Motor neuron (in vitro differentiated cells): ENCODE results near the gene FAM47C. TPM values are rescaled to one million over a fixed set of nuclear protein-coding genes. Genes with fewer than 3 reads are reported as not detected.
A peak's percentile ranks its signal among the peaks of the same experiment; 100 is the strongest.
"Not testable (repeated sequence)": the region's sequence is repeated elsewhere in the genome, so short reads cannot be mapped to it uniquely, and the experiment has no call there.

Source experiments
- ATAC-seq, 8 experiments: fragments of 200-7000 bp; cut with Tn5 transposase; replicated peaks in 6 of 8; 2 replicates each; pipeline ENCODE4 v1.8.0; 2021; ENCODE audit warnings: mild to moderate bottlenecking in 8 of 8, moderate library complexity in 8 of 8
- H3K27ac ChIP-seq, 2 donors: fragments of 250-450 bp; sonication (Bioruptor Pico); 2 replicates each; pipeline ENCODE4 v1.9.0; 2021; ENCODE audit warnings: antibody characterized with exemption in 2 of 2, mild to moderate bottlenecking in 2 of 2, moderate library complexity in 1 of 2
- H3K4me1 ChIP-seq, 2 donors: fragments of 250-450 bp; sonication (Bioruptor Pico); replicated peaks in 1 of 2; 2 replicates each; pipeline ENCODE4 v1.6.1; 2021; ENCODE audit warnings: antibody characterized with exemption in 2 of 2, mild to moderate bottlenecking in 2 of 2, moderate library complexity in 1 of 2
- H3K4me3 ChIP-seq, 5 donors: fragments of 250-450 bp; sonication (Bioruptor Pico); 2 replicates each; pipeline ENCODE4 v1.9.0; 2021; ENCODE audit warnings: antibody characterized with exemption in 5 of 5, mild to moderate bottlenecking in 5 of 5, moderate library complexity in 4 of 5
- WGBS, 10 experiments: fragments of 450-650 bp; shearing (Covaris generic); methylation state at CpG; one replicate each; pipeline ENCODE4 v1.0.0; 2022; 5-methylcytosine and 5-hydroxymethylcytosine counted together
- in situ Hi-C, 9 experiments: fragments of 400-800 bp; cut with MboI; loops; one replicate each; pipeline ENCODE4 v1.15.0; 2021; ENCODE audit warnings: low sequenced_read_pairs in 9 of 9, low pct_unique_long_range_greater_than_20kb in 2 of 9; ENCODE audit not compliant: unreplicated experiment in 9 of 9
- total RNA-seq, 8 experiments: library from RNA; unstranded; fragments of 300-600 nt; gene quantifications; 2 replicates each; pipeline versions ENCODE4 v1.2.3 to v1.2.4, GENCODE V29; 2022

FAM47C gene
- total RNA-seq, 8 experiments from 2014 or later, result 0.05 to 0.35 (median 0.15) TPM; not detected in 4

DNA sequence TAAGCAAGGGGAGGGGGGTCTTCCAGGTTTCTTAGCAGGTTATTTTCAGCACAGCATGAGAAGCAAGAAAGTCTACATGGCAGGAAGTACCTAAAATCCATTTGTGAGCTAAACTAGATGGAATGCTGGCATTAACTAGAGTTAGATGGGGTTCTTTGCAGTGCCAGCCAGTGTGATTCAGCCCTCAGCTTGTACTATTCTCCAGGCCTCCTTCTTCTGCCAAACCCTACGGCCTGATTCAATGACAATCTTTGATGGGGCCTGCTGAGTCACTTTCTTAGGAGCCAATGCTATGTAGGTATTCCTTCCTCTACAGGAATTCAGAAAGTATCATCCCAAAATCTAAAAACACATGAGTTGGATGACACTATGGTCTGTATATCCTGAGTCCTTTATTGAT lies 26.1 kb downstream of the FAM47C start:
- in situ Hi-C loops, result not testable (repeated sequence)

DNA sequence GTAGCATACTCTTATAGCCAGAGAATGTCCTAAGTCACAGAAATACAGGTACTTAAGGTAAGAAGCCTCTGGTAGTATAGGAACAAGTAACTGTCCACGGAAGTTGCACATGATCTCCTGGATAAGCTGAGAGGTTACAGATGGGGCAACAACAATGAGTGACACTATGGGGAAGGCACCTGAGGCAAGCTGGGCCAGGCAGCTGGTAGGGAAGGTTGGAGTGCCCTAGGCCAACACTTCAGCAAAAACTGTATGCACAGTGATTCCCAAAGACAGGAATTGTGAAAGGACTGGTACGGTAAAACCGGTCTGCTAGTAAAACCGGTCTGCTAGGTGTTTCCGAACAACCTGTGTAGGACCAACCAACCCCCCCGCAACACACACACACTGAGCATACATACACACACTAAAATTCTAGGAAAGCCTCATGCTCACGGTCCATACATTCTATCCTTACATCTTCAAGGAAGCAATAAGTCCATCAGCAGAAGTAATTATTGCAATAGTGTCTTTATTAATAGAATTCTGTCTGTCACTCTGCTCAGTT lies 28.6 kb downstream of the FAM47C start:
- H3K4me3 ChIP-seq, in situ Hi-C loops, H3K4me1 ChIP-seq, ATAC-seq, H3K27ac ChIP-seq: not testable (repeated sequence)
- WGBS, 10 experiments, result 32 to 81% methylated on average over 4 to 5 of the region's 7 CpGs; no CpG with 5 or more reads in 8 of the 10 experiments

More for the DNA sequence above, 26.1 kb downstream of the FAM47C start:
- not testable (repeated sequence) for ATAC-seq, H3K4me1 ChIP-seq, H3K27ac ChIP-seq, H3K4me3 ChIP-seq
- WGBS, 10 experiments, result 0% methylated on average over 1 of the region's 1 CpG; no CpG with 5 or more reads in 9 of the 10 experiments

GRCh38 chrX:37038814-37039213 lies 30.6 kb downstream of the FAM47C start:
- not testable (repeated sequence) for ATAC-seq, H3K4me1 ChIP-seq
- WGBS, 10 experiments, result no CpG with 5 or more reads among the region's 1 CpG

GRCh38 chrX:37042956-37043885 lies 35.1 kb downstream of the FAM47C start:
- ATAC-seq, H3K27ac ChIP-seq, in situ Hi-C loops, H3K4me3 ChIP-seq, H3K4me1 ChIP-seq: not testable (repeated sequence)
- 81% methylated on average over 12 of the region's 56 CpGs; no CpG with 5 or more reads in 9 of the 10 experiments for WGBS, 10 experiments

More at GRCh38 chrX:37038814-37039213, 30.6 kb downstream of the FAM47C start:
- in situ Hi-C loops, H3K4me3 ChIP-seq, H3K27ac ChIP-seq: not testable (repeated sequence)

GRCh38 chrX:37047776-37048175 lies 39.6 kb downstream of the FAM47C start:
- 0 to 42% (median 26%) methylated on average over 1 to 4 of the region's 4 CpGs; no CpG with 5 or more reads in 6 of the 10 experiments for WGBS, 10 experiments
- no peaks in the 10 kb centered on the region for H3K4me1 ChIP-seq
- in situ Hi-C loops, result no loop called here
- H3K27ac ChIP-seq, result no peak overlapping the region
- no peak overlapping the region for H3K4me3 ChIP-seq
- no peak for ATAC-seq

GRCh38 chrX:37057572-37057971 lies 49.4 kb downstream of the FAM47C start:
- ATAC-seq, H3K27ac ChIP-seq, in situ Hi-C loops, H3K4me3 ChIP-seq, H3K4me1 ChIP-seq: not testable (repeated sequence)

- peak in 3 of 8 experiments; percentile 39 to 50 (median 46) for ATAC-seq
- in situ Hi-C loops, result no loop called here
- no peaks in the 10 kb centered on the region for H3K4me1 ChIP-seq
- WGBS, 10 experiments, result 0 to 40% (median 4%) methylated on average over 1 to 2 of the region's 3 CpGs; no CpG with 5 or more reads in 6 of the 10 experiments
- H3K27ac ChIP-seq, result no peak overlapping the region
- no peak overlapping the region for H3K4me3 ChIP-seq
Observed at GRCh38 chrX:37060999-37061398, 52.8 kb downstream of the FAM47C start.
